WTC11 (cell line): ENCODE data around the gene AKAP9. TPM values are rescaled to one million over a fixed set of nuclear protein-coding genes. Genes with fewer than 3 reads are reported as not detected.

Experiments
- ATAC-seq: fragments of 200-7000 bp; cut with Tn5 transposase; 2 replicates; pipeline ENCODE4 v1.10.0; 2021; ENCODE audit warnings: mild to moderate bottlenecking, moderate library complexity
- CTCF ChIA-PET: fragments of 300-600 bp; sonication (Branson Sonifier 250); formaldehyde crosslinking; loops from one replicate; lab custom pipeline; 2021; ENCODE audit warnings: antibody characterized with exemption; lab: Charles Lee
- POLR2A ChIA-PET: fragments of 350-600 bp; sonication (Branson Sonifier 250); formaldehyde crosslinking; loops from one replicate; lab custom pipeline; 2021; ENCODE audit warnings: antibody characterized with exemption; lab: Charles Lee
- DNase-seq: peaks from one replicate; pipeline ENCODE4 v3.0.0; 2021; ENCODE audit warnings: low spot score
- H3K27ac Mint-ChIP-seq: 2 replicates; pipeline ENCODE4 v1.8.0; 2021; ENCODE audit warnings: mixed read lengths
- H3K27me3 Mint-ChIP-seq: 2 replicates; pipeline ENCODE4 v1.8.0; 2021; ENCODE audit warnings: low read depth, mild to moderate bottlenecking, moderate library complexity, mixed read lengths
- H3K36me3 Mint-ChIP-seq: 2 replicates; pipeline ENCODE4 v1.8.0; 2021; ENCODE audit warnings: mixed read lengths
- H3K4me1 Mint-ChIP-seq: 2 replicates; pipeline ENCODE4 v1.8.0; 2022; ENCODE audit warnings: mixed read lengths
- H3K4me3 Mint-ChIP-seq: 2 replicates; pipeline ENCODE4 v1.8.0; 2021; ENCODE audit warnings: mild to moderate bottlenecking, moderate library complexity, mixed read lengths
- H3K9me3 Mint-ChIP-seq: 2 replicates; pipeline ENCODE4 v1.8.0; 2021; ENCODE audit warnings: mixed read lengths
- ARID4B ChIP-seq: sonication (generic); formaldehyde crosslinking; IDR thresholded peaks from 2 replicates; pipeline ENCODE4 v1.8.0; 2023; ENCODE audit warnings: missing genetic modification reagents, mild to moderate bottlenecking, borderline replicate concordance
- ATF2 ChIP-seq: sonication (generic); formaldehyde crosslinking; IDR thresholded peaks from 2 replicates; pipeline ENCODE4 v1.8.1; 2022; ENCODE audit warnings: low read depth, missing genetic modification reagents, borderline replicate concordance
- CREM ChIP-seq: sonication (generic); formaldehyde crosslinking; IDR thresholded peaks from 2 replicates; pipeline ENCODE4 v1.8.1; 2022; ENCODE audit warnings: mild to moderate bottlenecking, missing genetic modification reagents, moderate library complexity
- FOXK1 ChIP-seq: sonication (generic); formaldehyde crosslinking; IDR thresholded peaks from 2 replicates; pipeline ENCODE4 v1.8.0; 2022; ENCODE audit warnings: mild to moderate bottlenecking, moderate library complexity, missing genetic modification reagents
- HMGA2 ChIP-seq: fragments of 250-450 bp; sonication (Bioruptor Pico); IDR thresholded peaks from 2 replicates; pipeline ENCODE4 v1.4.0; 2021; ENCODE audit warnings: mild to moderate bottlenecking, moderate library complexity
- HMGXB4 ChIP-seq: sonication (generic); formaldehyde crosslinking; IDR thresholded peaks from 2 replicates; pipeline ENCODE4 v1.8.1; 2023; ENCODE audit warnings: mild to moderate bottlenecking, moderate library complexity, missing genetic modification reagents
- IRF1 ChIP-seq: sonication (generic); formaldehyde crosslinking; IDR thresholded peaks from 2 replicates; pipeline ENCODE4 v1.8.0; 2023; ENCODE audit warnings: missing genetic modification reagents
- MYBL2 ChIP-seq: sonication (generic); formaldehyde crosslinking; IDR thresholded peaks from 2 replicates; pipeline ENCODE4 v1.8.1; 2023; ENCODE audit warnings: mild to moderate bottlenecking, moderate library complexity, missing genetic modification reagents
- PRDM15 ChIP-seq: sonication (generic); formaldehyde crosslinking; IDR thresholded peaks from 2 replicates; pipeline ENCODE4 v1.8.0; 2022; ENCODE audit warnings: missing genetic modification reagents
- SMAD3 ChIP-seq: sonication (generic); formaldehyde crosslinking; IDR thresholded peaks from 2 replicates; pipeline ENCODE4 v1.8.0; 2022; ENCODE audit warnings: missing genetic modification reagents, mild to moderate bottlenecking, borderline replicate concordance
- SMAD4 ChIP-seq: sonication (generic); formaldehyde crosslinking; IDR thresholded peaks from 2 replicates; pipeline ENCODE4 v1.8.0; 2022; ENCODE audit warnings: mild to moderate bottlenecking, missing genetic modification reagents
- STAT6 ChIP-seq: sonication (generic); formaldehyde crosslinking; conservative IDR thresholded peaks from 2 replicates; pipeline ENCODE4 v1.8.1; 2023; ENCODE audit warnings: mild to moderate bottlenecking, low read depth, missing genetic modification reagents, moderate library complexity
- total RNA-seq: library from RNA; stranded (reverse); gene quantifications from 3 replicates; pipeline ENCODE4 v1.2.3, GENCODE V29; 2021

Gene AKAP9
- total RNA-seq, 1 experiment from 2014 or later, result 35.2 TPM

GRCh38 chr7:92133737-92134270 is 193.1 kb downstream of the AKAP9 start (continued):
- no peak for TF ChIP-seq ARID4B (CRISPR knock-in tag)
- no peak for TF ChIP-seq PRDM15 (CRISPR knock-in tag)
- TF ChIP-seq IRF1, result 0 out of 2 replicates have a peak, but pooled peaks have one; percentile 22
- peak; percentile 56 for TF ChIP-seq HMGXB4 (CRISPR knock-in tag)

GRCh38 chr7:92134271-92135051 is 193.8 kb downstream of the AKAP9 start, which contains the start of gene CYP51A1:
Gene CYP51A1 (minus strand): TSS chr7:92134477. CDS start chr7:92134364, 113 bp downstream.
- ChIA-PET CTCF (interaction anchor here (0.7 to 2.2 kb wide), 8 partner anchors 45 to 394 kb away, joined by 4 to 8 read pairs (median 6); partner anchors contain the start of genes GATAD1, LRRD1, PEX1 and RBM48), POLR2A (interaction anchor here (0.8 to 1.3 kb wide), 4 partner anchors 75 to 313 kb away, joined by 3 to 6 read pairs (median 4); partner anchors contain the start of genes ANKIB1, GATAD1 and KRIT1)
- Mint-ChIP-seq H3K4me1 (peaks cover 20% of the 10 kb centered on the region), H3K9me3 (peaks cover 10% of the 10 kb centered on the region), H3K27ac (peak within 1 kb of the TSS; percentile 100), H3K36me3 (peaks cover 24% of the 10 kb centered on the region), H3K4me3 (peak within 1 kb of the TSS; percentile 98), H3K27me3 (no peaks in the 10 kb centered on the region)
- peak; percentile 84 for ATAC-seq
- DNase-seq, result peak; percentile 89
- peak; percentile 90 for TF ChIP-seq FOXK1 (CRISPR knock-in tag)
- TF ChIP-seq CREM (CRISPR knock-in tag), result peak; percentile 61; the same call in 1 of the 2 replicates
- TF ChIP-seq SMAD3 (CRISPR knock-in tag), result no peak
- peak; percentile 83; the same call in 1 of the 2 replicates for TF ChIP-seq ARID4B (CRISPR knock-in tag)
- no peak for TF ChIP-seq SMAD4 (CRISPR knock-in tag)
- TF ChIP-seq ATF2 (CRISPR knock-in tag), result no peak
- no peak for TF ChIP-seq STAT6 (CRISPR knock-in tag)
- TF ChIP-seq HMGA2, result no peak
- peak; percentile 90; the same call in 1 of the 2 replicates for TF ChIP-seq MYBL2 (CRISPR knock-in tag)
